ENCODE measurements around the gene NEDD4L.

DNA sequence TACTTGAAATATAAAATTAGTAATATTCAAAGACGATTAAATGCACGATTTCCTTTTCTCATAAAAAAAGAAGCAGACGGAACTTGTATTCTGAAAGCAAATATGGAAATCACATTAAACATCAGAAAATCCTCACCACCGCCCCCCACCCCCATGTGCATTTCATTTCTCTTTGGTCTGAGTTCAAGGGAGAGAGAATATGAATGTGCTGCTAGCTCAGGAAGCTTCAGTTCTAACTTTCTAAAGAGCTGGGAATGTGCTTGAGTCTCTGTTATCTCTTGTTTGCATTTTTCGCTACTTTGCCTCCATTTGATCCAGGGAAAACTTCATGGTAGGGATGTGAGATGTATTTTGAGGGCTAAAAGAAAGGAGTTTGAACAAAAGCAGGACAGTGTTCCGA lies 143.6 kb downstream of the NEDD4L start:
- TF ChIP-seq SUZ12 (IDR thresholded peaks at IDR 0.05; ENCODE audit: extremely low read depth, insufficient read depth, insufficient read length) (no peak), ZNF274 (IDR thresholded peaks at IDR 0.05; ENCODE audit: low read depth, low read length) (no peak)

Data from NT2/D1 (cell line).